Keratinocyte (primary cell): ENCODE data around the gene CLSTN2.

Source experiments
- CTCF ChIP-seq, 3 experiments: IDR thresholded peaks in 1 of 3; conservative IDR thresholded peaks in 1 of 3; optimal IDR thresholded peaks in 1 of 3; 2 replicates in 2 of 3; 3 replicates in 1 of 3; pipeline versions ENCODE3 to v1.5.1; 2011; ENCODE audit warnings: low read length in 3 of 3, mild to moderate bottlenecking in 3 of 3, moderate library complexity in 2 of 3, control low read depth in 1 of 3, inconsistent platforms in 1 of 3; ENCODE audit not compliant: insufficient read depth in 2 of 3; ENCODE audit errors: extremely low read depth in 1 of 3
- EZH2 ChIP-seq: IDR thresholded peaks from one replicate; pipeline ENCODE4 v1.6.1; 2012; ENCODE audit warnings: inconsistent platforms, mild to moderate bottlenecking, low read length, moderate library complexity

GRCh38 chr3:140288595-140288994 is 353.6 kb downstream of the CLSTN2 start:
- no peak for TF ChIP-seq CTCF (optimal IDR thresholded peaks at IDR 0.05 in 1 of 3, IDR thresholded peaks at IDR 0.05 in 1 of 3, conservative IDR thresholded peaks at IDR 0.05 in 1 of 3; ENCODE audit: extremely low read depth in 1 of 3, insufficient read depth in 2 of 3, low read length in 3 of 3)
- TF ChIP-seq EZH2: no peak
